Vagina (tissue), 2 donors: ENCODE results near the gene TNNI3.

Experiments
- CTCF ChIP-seq, 3 experiments: fragments of 450-650 bp in 2 of 3; fragments of 200-600 bp in 1 of 3; sonication (generic) in 1 of 3; IDR thresholded peaks; one replicate each; pipeline ENCODE4 v1.5.1; 2017 to 2019; ENCODE audit warnings: antibody characterized with exemption in 3 of 3, mild to moderate bottlenecking in 2 of 3, moderate library complexity in 2 of 3
- POLR2AphosphoS5 ChIP-seq, 2 donors: sonication (generic); formaldehyde crosslinking; IDR thresholded peaks; one replicate each; pipeline ENCODE4 v1.9.0; 2017; ENCODE audit warnings: antibody characterized with exemption in 2 of 2, mild to moderate bottlenecking in 2 of 2, low read depth in 1 of 2; ENCODE audit not compliant: insufficient read depth in 1 of 2

- TF ChIP-seq CTCF (IDR thresholded peaks at IDR 0.05) (no peak), POLR2AphosphoS5 (IDR thresholded peaks at IDR 0.05; ENCODE audit: insufficient read depth in 1 of 2, low read depth in 1 of 2) (no peak)
These were observed 3.8 kb downstream of the TNNI3 start for GRCh38 chr19:55153652-55154264.
